Astrocyte of the hippocampus (primary cell): ENCODE results near the gene PLEKHA3.
"Not testable (repeated sequence)": the region's sequence is repeated elsewhere in the genome, so short reads cannot be mapped to it uniquely, and the experiment has no call there.

Experiments
- DNase-seq: peaks from one replicate; pipeline ENCODE4 v3.0.0; 2011; ENCODE audit warnings: low read depth, low spot score

The PLEKHA3 gene

GRCh38 chr2:178480227-178481181 is at the start of gene PLEKHA3:
PLEKHA3 (plus strand) TSS chr2:178480457; CDS start chr2:178480870, 413 bp downstream.
- DNase-seq, result peak; percentile 99

- no peak for DNase-seq
Measured at GRCh38 chr2:178436662-178437061, 43.6 kb upstream of the PLEKHA3 start.

DNA sequence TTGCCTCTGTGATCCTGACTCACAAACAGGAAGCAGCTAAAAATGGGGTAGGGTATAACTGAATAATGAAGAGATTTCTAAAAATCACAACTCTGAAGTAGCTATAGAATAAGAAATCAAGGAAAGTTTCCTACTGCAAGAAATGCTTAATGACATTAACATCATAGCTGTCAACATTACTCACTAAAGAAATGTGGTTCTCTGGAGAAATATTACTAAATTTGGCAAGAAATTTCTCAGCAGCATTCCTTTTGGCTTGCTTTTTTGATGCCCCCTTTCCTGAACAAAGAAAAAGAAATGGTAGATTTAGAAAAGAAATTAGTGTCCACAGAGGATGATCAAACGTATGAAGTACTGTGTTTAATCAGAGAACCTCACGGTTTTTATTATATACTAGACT is 38.8 kb upstream of the PLEKHA3 start:
- peak; percentile 5 for DNase-seq

- DNase-seq, result no peak
Measured at GRCh38 chr2:178448968-178449661, 31.1 kb upstream of the PLEKHA3 start.

DNA sequence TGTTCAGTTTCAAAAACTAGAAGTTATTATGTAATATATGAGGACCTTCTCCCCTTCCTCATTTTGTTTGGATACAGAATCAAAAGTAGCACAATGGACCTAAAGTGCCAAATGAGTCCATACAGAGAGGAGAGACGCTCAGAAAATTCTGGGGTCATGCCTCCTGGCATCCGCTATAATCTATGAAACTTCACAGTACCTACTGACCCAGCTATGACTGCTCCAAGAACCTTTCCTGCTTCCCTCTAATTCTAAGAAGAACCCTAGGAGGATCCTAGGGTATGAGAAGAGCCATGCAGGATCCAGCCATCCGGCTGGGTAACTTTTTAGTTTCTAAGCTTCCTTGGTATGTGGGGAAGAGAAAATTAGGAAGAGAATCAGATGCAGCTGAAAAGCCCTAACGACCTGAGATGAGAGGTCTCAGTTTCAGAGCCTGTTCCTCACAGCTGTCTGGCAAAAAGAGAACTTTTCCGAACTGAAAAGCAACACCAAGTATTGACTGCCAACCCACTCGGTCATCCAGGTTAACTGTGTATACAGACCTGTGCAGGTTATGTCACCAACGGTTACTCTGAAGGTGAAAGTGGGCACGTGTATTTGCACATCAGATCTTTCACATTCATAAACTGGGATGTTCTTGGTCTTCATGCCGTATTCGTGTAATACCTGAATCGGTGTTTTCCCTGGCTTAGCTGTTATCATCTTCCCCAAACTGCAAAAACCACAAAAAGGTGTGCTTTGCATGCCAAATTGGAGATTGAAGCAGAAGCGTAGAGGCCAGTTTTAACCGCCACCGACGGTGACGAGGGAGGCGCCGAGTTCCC is 30.3 kb upstream of the PLEKHA3 start:
- DNase-seq, result peak; percentile 25

- no peak for DNase-seq
Measured at GRCh38 chr2:178450524-178450773, 29.8 kb upstream of the PLEKHA3 start.

- peak; percentile 100 for DNase-seq
Measured at GRCh38 chr2:178450774-178451525, 29.3 kb upstream of the PLEKHA3 start, which contains the start of the genes PJVK and PRKRA. PJVK (plus strand) TSS chr2:178451378; CDS start chr2:178453410, 2,032 bp downstream. PRKRA (minus strand) TSS chr2:178451175; CDS start chr2:178451030, 145 bp downstream.

DNA sequence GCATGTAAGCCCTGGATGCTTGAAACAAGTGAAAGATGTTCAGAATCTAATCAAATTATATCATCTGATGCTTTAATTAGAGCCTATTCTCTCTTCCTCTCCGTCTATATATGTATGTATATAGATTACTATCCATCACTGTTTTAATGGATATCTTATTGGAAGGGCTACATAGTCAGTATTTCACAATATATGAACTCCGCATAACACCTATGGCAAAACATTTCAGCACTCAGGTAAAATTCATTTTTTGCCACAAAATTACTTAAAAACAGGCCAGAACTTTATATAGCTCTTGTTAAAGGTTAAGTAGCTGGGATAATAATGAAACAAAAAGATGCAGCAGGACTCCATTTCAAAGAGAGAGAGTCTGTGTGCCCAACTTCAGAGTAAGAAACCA is 27.9 kb upstream of the PLEKHA3 start:
- no peak for DNase-seq

DNA sequence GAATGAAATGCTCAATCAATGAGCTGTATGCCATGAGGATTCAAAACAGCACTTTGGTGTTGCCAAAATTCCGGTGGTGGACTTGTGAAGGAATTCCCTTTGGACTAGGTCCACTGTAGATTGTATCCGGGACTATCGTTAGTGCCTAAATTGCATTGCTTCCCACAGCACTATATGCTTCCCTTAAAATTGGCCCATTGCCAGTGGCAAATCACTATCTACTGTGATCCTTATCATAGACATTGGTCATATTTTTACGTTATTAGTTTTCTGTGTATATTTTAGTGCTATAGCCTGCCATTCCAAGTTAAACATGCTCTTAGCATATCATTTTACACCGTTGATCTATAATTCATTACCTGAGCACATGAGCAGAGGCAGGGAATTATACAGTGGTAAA is 27.4 kb upstream of the PLEKHA3 start:
- peak; percentile 8 for DNase-seq

DNA sequence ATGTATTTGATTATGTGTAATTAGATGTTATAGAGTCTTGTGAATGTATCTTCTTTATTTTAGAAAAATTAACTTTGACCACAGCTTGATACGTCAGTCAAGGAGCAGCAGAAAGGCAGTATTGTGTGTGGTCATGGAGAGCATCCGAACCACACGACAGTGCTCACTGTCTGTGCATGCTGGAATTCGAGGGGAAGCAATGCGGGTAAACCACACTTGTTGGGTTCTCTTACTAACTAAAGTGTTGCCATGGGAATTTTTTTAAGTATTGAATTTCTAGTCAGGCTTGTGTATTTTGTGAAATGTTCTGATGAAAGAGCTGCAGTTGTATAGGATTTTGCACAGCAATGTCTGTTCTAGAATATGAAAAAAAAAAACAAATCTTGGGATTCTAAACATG is 24.3 kb upstream of the PLEKHA3 start:
- peak; percentile 67 for DNase-seq

DNA sequence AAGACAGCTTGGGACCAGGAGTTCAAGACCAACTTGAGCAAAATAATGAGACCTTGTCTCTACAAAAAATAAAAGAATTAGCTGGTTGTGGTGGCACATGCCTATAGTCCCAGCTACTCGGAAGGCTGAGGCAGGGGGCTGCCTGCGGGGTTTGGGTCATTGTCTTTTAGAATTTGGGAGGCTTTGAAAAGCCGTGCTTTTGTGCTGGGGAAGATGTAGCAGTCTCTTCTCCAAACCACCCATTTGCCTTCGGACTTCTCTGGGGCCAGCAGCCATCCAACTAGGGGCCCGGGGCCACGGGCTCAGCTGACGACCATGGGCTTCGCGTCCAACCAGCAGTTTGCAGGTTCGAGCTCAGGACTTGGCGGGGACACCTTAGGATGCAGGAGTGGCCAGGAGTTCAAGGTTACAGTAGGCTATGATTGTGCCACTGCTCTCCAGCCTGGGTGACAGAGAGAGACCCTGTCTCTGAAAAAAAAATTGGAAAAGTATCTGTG is 22.8 kb upstream of the PLEKHA3 start:
- no peak for DNase-seq

- no peak for DNase-seq
Measured at GRCh38 chr2:178469219-178469849, 10.9 kb upstream of the PLEKHA3 start.

DNA sequence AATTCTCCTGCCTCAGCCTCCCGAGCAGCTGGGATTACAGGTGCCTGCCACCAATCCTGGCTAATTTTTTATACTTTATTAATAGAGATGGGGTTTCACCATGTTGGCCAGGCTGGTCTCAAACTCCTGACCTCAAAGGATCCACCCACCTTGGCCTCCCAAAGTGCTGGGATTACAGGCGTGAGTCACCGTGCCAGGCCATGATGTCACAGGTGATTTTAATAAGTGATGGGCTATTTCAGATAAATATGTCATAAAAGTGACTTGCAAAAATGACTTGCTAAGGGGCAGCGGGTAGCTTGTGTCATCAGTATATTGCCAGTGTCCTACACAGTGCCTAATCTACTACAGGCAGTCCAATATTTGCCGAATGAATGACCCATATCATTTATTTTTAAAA is 8.9 kb upstream of the PLEKHA3 start:
- DNase-seq, result not testable (repeated sequence)

GRCh38 chr2:178473373-178473772 is 6.9 kb upstream of the PLEKHA3 start:
- no peak for DNase-seq

- peak; percentile 15 for DNase-seq
Measured at GRCh38 chr2:178473931-178474330, 6.3 kb upstream of the PLEKHA3 start.

DNA sequence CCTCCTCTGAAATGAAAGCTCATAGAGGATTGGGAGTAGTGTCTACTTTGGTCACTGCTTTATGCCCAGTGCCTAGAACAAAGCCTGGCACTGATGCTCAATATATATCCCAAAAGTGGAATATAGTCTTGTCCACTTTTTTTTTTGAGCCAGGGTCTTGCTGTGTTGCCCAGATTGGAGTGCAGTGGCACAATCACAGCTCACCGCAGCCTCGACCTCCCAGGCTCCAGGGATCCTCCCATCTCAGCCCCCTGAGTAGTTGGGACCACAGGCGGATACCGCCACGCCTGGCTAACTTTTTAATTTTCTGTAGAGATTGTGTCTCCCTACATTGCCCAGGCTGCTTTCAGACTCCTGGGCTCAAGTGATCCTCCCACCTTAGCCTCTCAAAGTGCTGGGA is 5.7 kb upstream of the PLEKHA3 start:
- no peak for DNase-seq

- DNase-seq, result no peak
Measured at GRCh38 chr2:178476477-178476876, 3.8 kb upstream of the PLEKHA3 start.

DNA sequence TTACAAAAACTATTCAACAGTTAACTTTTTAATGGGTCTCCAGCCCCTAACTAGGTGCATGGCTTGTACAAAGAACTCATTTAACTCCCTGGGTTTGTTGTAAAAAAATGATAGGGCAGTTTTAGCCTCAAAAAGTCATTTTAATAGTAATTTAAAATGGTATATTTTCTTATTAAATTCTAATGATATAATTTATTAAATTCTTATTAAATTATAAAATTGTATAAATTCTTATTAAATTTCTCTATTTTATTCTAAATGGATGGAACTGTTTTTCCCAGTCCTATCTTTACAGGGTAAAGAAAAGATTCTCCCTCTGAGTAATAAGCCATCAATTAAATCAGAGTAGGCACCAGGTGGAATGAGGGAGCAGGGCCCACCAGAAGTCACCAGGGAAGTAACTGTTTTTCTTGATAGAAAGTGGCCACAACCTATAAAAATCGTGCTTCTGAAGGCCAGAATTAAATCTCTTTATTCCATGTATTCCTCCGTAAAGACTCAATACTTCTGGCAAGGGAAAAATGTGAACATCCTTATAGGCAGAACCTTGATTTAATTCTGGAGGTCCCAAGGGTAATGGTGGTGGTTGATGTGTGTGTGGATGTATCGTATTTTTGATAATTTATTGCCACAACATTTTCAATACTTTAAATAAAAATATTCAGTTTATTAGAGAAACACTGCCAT is 2.7 kb upstream of the PLEKHA3 start:
- DNase-seq, result peak; percentile 16

DNA sequence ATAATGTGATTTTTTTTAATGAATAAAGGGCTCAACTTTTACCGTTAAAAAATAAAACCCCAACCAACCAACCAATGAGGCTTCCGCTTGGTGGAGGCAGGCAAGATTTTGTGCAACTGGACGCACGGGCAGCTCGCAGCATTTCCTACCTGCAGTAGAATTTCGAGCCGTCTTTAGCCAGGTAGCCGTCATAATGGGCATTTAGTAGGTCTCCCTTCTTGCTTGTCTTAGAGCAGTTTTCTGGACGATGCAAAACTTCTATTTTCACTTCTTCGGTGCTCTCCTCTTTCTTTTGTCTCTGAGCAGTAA is 2.2 kb upstream of the PLEKHA3 start:
- DNase-seq, result no peak
